ENCODE data around the gene SPZ1. TPM values are rescaled to one million over a fixed set of nuclear protein-coding genes. Genes with fewer than 3 reads are reported as not detected.

The SPZ1 gene
- total RNA-seq, 1 donor = not detected

DNA sequence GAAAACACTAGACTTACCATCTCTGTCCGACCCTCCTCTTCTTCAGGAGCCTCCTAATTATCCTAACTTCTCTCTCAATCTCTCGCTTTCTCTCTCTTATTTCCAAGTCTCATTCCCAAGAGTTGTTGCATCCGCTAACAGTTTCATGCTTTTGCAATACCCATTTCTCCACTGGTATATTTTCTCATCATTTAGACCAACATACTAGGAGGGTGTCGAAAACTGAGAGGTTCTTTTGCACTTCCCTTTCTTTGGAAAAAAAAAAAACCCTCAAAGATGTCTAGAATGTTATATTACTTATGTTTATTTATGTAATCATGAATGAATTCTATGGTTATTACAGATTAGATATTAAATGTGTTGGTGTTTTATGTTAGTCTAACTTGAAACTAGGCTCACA is 35.9 kb downstream of the SPZ1 start:
- Histone ChIP-seq H3K4me1 (ENCODE audit: insufficient read depth, low read length) (peaks cover 4% of the 10 kb centered on the region), H3K27me3 (ENCODE audit: insufficient read depth, low read length) (no peaks in the 10 kb centered on the region), H3K79me2 (ENCODE audit: insufficient read depth, low read length) (no peaks in the 10 kb centered on the region), H3K9me3 (ENCODE audit: low read depth, low read length) (no peaks in the 10 kb centered on the region), H2AFZ (ENCODE audit: low read length) (no peak overlapping the region), H3K27ac (ENCODE audit: low read depth, low read length) (no peak overlapping the region), H3K4me2 (ENCODE audit: insufficient read depth, low read length) (no peak overlapping the region), H3K4me3 (ENCODE audit: insufficient read depth, low read length) (no peak overlapping the region), H3K36me3 (ENCODE audit: insufficient read depth, low read length) (no peaks in the 10 kb centered on the region), H4K20me1 (ENCODE audit: insufficient read depth, low read length) (no peaks in the 10 kb centered on the region)
- DNase-seq (ENCODE audit: insufficient read length, low spot score, missing footprints) = no peak
- TF ChIP-seq CTCF (IDR thresholded peaks at IDR 0.05; ENCODE audit: extremely low read depth, low read depth, low read length) = no peak

DNA sequence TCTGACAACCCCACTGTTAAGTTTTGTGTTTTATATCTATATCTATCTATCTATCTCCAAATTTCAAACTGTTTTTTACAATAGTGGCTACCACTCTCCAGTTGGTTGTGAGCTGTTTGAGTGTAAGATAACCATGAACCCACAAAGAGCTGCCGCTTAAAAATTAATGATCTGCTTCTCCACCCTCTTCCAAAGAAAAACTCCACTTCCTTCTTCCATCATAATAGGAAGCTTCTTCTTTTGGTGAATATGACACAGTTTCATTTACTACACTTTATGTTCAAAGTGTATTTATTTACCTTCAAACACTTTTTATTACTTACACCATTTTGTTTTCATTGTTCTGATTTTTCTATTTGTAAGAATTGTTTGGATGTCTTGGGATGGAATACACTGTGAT is 37.9 kb downstream of the SPZ1 start:
- Histone ChIP-seq H3K79me2 (ENCODE audit: insufficient read depth, low read length) (no peaks in the 10 kb centered on the region), H2AFZ (ENCODE audit: low read length) (no peak overlapping the region), H3K4me3 (ENCODE audit: insufficient read depth, low read length) (no peak overlapping the region), H3K36me3 (ENCODE audit: insufficient read depth, low read length) (no peaks in the 10 kb centered on the region), H3K4me1 (ENCODE audit: insufficient read depth, low read length) (peaks cover 4% of the 10 kb centered on the region), H4K20me1 (ENCODE audit: insufficient read depth, low read length) (no peaks in the 10 kb centered on the region), H3K27ac (ENCODE audit: low read depth, low read length) (no peak overlapping the region), H3K27me3 (ENCODE audit: insufficient read depth, low read length) (no peaks in the 10 kb centered on the region), H3K4me2 (ENCODE audit: insufficient read depth, low read length) (no peak overlapping the region), H3K9me3 (ENCODE audit: low read depth, low read length) (no peaks in the 10 kb centered on the region)
- TF ChIP-seq CTCF (IDR thresholded peaks at IDR 0.05; ENCODE audit: extremely low read depth, low read depth, low read length) = no peak
- no peak for DNase-seq (ENCODE audit: insufficient read length, low spot score, missing footprints)

DNA sequence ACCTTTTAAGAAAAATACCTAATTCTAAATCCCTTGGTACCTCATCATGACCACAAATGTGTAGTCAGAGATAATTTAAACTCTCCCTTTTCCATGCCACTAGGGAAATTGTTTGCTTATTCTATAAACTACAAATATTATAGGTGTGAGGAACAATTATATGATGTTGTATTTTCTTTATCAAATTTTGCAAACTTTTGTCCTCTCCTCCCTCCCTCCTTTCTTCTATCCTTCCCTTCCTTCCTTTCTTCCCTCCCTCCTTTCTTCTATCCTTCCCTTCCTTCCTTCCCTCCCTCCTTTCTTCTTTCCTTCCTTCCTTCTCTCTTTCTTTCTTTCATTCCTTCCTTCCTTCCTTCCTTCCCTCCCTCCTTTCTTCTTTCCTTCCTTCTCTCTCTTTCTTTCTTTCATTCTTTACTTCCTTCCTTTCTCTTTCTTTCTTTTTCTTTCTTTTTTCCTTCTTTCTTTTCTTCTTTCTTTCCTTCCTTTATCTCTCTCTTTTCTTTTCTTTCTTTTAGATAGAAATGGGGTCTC is 41.2 kb downstream of the SPZ1 start:
- DNase-seq (ENCODE audit: insufficient read length, low spot score, missing footprints) = no peak
- H3K27me3 ChIP-seq (ENCODE audit: insufficient read depth, low read length) = no peaks in the 10 kb centered on the region
- no peak overlapping the region for H3K4me2 ChIP-seq (ENCODE audit: insufficient read depth, low read length)
- no peaks in the 10 kb centered on the region for H3K36me3 ChIP-seq (ENCODE audit: insufficient read depth, low read length)
- no peak overlapping the region for H3K4me3 ChIP-seq (ENCODE audit: insufficient read depth, low read length)
- no peaks in the 10 kb centered on the region for H3K4me1 ChIP-seq (ENCODE audit: insufficient read depth, low read length)
- H4K20me1 ChIP-seq (ENCODE audit: insufficient read depth, low read length) = no peaks in the 10 kb centered on the region
- H2AFZ ChIP-seq (ENCODE audit: low read length) = no peak overlapping the region
- no peak for TF ChIP-seq CTCF (IDR thresholded peaks at IDR 0.05; ENCODE audit: extremely low read depth, low read depth, low read length)
- H3K79me2 ChIP-seq (ENCODE audit: insufficient read depth, low read length) = no peaks in the 10 kb centered on the region
- no peak overlapping the region for H3K27ac ChIP-seq (ENCODE audit: low read depth, low read length)
- H3K9me3 ChIP-seq (ENCODE audit: low read depth, low read length) = no peaks in the 10 kb centered on the region

DNA sequence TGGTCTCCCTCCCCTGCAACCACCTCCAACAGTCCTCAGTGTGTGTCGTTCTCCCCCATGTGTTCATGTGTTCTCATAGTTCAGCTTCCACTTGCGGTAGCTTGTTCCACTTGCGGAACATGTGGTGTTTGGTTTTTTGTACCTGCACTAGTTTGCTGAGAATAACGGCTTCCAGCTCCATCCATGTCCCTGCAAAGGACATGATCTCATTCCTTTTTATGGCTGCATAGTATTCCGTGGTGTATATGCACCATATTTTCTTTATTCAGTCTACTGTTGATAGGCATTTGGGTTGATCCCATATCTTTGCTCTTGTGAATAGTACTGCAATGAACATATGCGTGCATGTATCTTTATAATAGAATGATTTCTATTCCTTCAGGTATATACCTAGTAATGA is 45.1 kb downstream of the SPZ1 start:
- H3K4me2 ChIP-seq (ENCODE audit: insufficient read depth, low read length) = no peak overlapping the region
- H2AFZ ChIP-seq (ENCODE audit: low read length) = no peak overlapping the region
- no peak for TF ChIP-seq CTCF (IDR thresholded peaks at IDR 0.05; ENCODE audit: extremely low read depth, low read depth, low read length)
- H4K20me1 ChIP-seq (ENCODE audit: insufficient read depth, low read length) = no peaks in the 10 kb centered on the region
- no peak overlapping the region for H3K27ac ChIP-seq (ENCODE audit: low read depth, low read length)
- no peaks in the 10 kb centered on the region for H3K4me1 ChIP-seq (ENCODE audit: insufficient read depth, low read length)
- no peaks in the 10 kb centered on the region for H3K36me3 ChIP-seq (ENCODE audit: insufficient read depth, low read length)
- H3K9me3 ChIP-seq (ENCODE audit: low read depth, low read length) = no peaks in the 10 kb centered on the region
- no peak for DNase-seq (ENCODE audit: insufficient read length, low spot score, missing footprints)
- no peaks in the 10 kb centered on the region for H3K27me3 ChIP-seq (ENCODE audit: insufficient read depth, low read length)
- H3K4me3 ChIP-seq (ENCODE audit: insufficient read depth, low read length) = no peak overlapping the region
- no peaks in the 10 kb centered on the region for H3K79me2 ChIP-seq (ENCODE audit: insufficient read depth, low read length)
